ENCODE results near the gene OBSL1. TPM values are rescaled to one million over a fixed set of nuclear protein-coding genes. Genes with fewer than 3 reads are reported as not detected.

The OBSL1 gene
- total RNA-seq, 3 donors from 2014 or later (not counting 1 experiment from before 2014, with no cell fraction given) = 0.07 to 8.8 (median 0.32) TPM

GRCh38 chr2:219557320-219557719 lies 14.0 kb downstream of the OBSL1 start:
- H3K27ac ChIP-seq (ENCODE audit: low read length) = no peak overlapping the region
- no peak for DNase-seq
- Mint-ChIP-seq H3K4me1 (peaks cover 0 to 3% of the 10 kb centered on the region in 2 donors), H3K27ac (no peak overlapping the region), H3K36me3 (no peaks in the 10 kb centered on the region), H3K4me3 (no peak overlapping the region), H3K9me3 (no peaks in the 10 kb centered on the region), H3K27me3 (ENCODE audit: low read depth in 2 of 2) (peaks cover 8 to 13% of the 10 kb centered on the region in 2 donors)
- no peaks in the 10 kb centered on the region for H3K9me3 ChIP-seq (ENCODE audit: control insufficient read depth, insufficient read depth, low read length)
- no peaks in the 10 kb centered on the region for H3K36me3 ChIP-seq (ENCODE audit: control insufficient read depth, insufficient read depth, low read length)
- H3K4me3 ChIP-seq (ENCODE audit: low read length) = no peak overlapping the region
- intact Hi-C loops (cut with micrococcal nuclease) = no loop called here
- no peak for ATAC-seq
- 92% methylated on average over 21 of the region's 21 CpGs for WGBS (ENCODE audit: insufficient coverage)
- TF ChIP-seq CTCF (IDR thresholded peaks at IDR 0.05) = no peak
- peaks cover 9% of the 10 kb centered on the region for H3K4me1 ChIP-seq (ENCODE audit: control insufficient read depth, insufficient read depth, low read length)
- H3K27me3 ChIP-seq (ENCODE audit: control insufficient read depth, insufficient read depth, low read length) = peaks cover 15% of the 10 kb centered on the region

DNA sequence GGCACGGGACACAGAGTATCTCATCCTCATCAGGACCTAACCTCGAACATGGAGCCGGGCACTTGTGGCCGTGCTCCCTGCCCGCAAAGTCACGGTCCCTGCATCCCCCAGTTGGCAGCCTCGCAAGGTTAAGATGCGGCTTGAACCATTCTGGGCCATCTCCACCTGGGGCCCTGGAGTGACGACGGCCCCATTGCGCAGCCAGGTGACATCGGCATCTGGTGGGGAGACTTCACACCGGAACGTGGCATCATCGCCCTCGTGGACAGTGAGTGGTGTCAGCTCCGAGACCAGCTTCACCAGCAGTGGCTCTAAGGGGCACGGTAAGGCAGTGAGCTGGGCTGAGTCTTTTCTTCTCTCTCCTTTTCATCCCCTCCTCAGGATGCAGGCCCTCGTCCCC lies 14.9 kb downstream of the OBSL1 start:
- DNase-seq = no peak
- H3K27me3 Mint-ChIP-seq (ENCODE audit: low read depth in 2 of 2) = peaks cover 8 to 17% of the 10 kb centered on the region in 2 donors

DNA sequence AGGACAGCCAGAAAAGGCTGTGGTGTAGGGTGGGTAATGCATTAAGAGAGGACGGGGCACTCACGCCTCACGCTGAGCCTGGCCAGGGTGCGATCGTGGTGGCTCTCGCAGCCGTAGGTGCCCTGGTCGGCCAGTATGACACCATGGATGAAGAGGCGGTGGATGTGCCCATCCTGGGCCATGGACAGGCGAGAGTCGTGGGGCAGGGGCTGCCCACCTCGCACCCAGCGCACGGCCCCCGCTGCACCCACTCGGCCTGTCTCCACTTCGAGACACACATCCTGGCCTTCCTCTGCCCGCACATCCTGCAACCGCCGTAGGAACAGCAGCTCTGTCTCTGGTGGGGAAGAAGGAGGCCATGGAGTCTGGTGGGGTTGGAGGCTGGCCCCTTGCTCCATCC lies 15.4 kb downstream of the OBSL1 start:
- H3K4me3 Mint-ChIP-seq = no peak overlapping the region
- peaks cover 5 to 15% of the 10 kb centered on the region in 2 donors for H3K4me1 Mint-ChIP-seq
- Histone ChIP-seq H3K9me3 (ENCODE audit: control insufficient read depth, insufficient read depth, low read length) (no peaks in the 10 kb centered on the region), H3K4me3 (ENCODE audit: low read length) (no peak overlapping the region), H3K4me1 (ENCODE audit: control insufficient read depth, insufficient read depth, low read length) (peaks cover 20% of the 10 kb centered on the region), H3K36me3 (ENCODE audit: control insufficient read depth, insufficient read depth, low read length) (no peaks in the 10 kb centered on the region), H3K27ac (ENCODE audit: low read length) (no peak overlapping the region), H3K27me3 (ENCODE audit: control insufficient read depth, insufficient read depth, low read length) (peaks cover 28% of the 10 kb centered on the region)
- no peaks in the 10 kb centered on the region for H3K9me3 Mint-ChIP-seq
- H3K27me3 Mint-ChIP-seq (ENCODE audit: low read depth in 2 of 2) = peaks cover 8 to 19% of the 10 kb centered on the region in 2 donors
- H3K36me3 Mint-ChIP-seq = no peaks in the 10 kb centered on the region
- WGBS (ENCODE audit: insufficient coverage) = 90% methylated on average over 20 of the region's 20 CpGs
- intact Hi-C loops (cut with micrococcal nuclease) = no loop called here
- DNase-seq = no peak
- no peak overlapping the region for H3K27ac Mint-ChIP-seq
- no peak for TF ChIP-seq CTCF (IDR thresholded peaks at IDR 0.05)
- no peak for ATAC-seq

More for the DNA sequence above, 14.9 kb downstream of the OBSL1 start:
- Histone ChIP-seq H3K36me3 (ENCODE audit: control insufficient read depth, insufficient read depth, low read length) (no peaks in the 10 kb centered on the region), H3K4me1 (ENCODE audit: control insufficient read depth, insufficient read depth, low read length) (peaks cover 18% of the 10 kb centered on the region), H3K4me3 (ENCODE audit: low read length) (no peak overlapping the region), H3K27me3 (ENCODE audit: control insufficient read depth, insufficient read depth, low read length) (peaks cover 24% of the 10 kb centered on the region), H3K9me3 (ENCODE audit: control insufficient read depth, insufficient read depth, low read length) (no peaks in the 10 kb centered on the region), H3K27ac (ENCODE audit: low read length) (no peak overlapping the region)
- Mint-ChIP-seq H3K4me3 (no peak overlapping the region), H3K36me3 (no peaks in the 10 kb centered on the region), H3K9me3 (no peaks in the 10 kb centered on the region), H3K27ac (no peak overlapping the region), H3K4me1 (peaks cover 5 to 12% of the 10 kb centered on the region in 2 donors)
- TF ChIP-seq CTCF (IDR thresholded peaks at IDR 0.05) = no peak
- ATAC-seq = no peak
- WGBS (ENCODE audit: insufficient coverage) = 92% methylated on average over 19 of the region's 19 CpGs
- intact Hi-C loops (cut with micrococcal nuclease) = no loop called here

- Mint-ChIP-seq H3K9me3 (no peaks in the 10 kb centered on the region), H3K36me3 (no peaks in the 10 kb centered on the region), H3K4me1 (peaks cover 5 to 17% of the 10 kb centered on the region in 2 donors), H3K4me3 (no peak overlapping the region), H3K27me3 (ENCODE audit: low read depth in 2 of 2) (peaks cover 8 to 22% of the 10 kb centered on the region in 2 donors), H3K27ac (no peak overlapping the region)
- peaks cover 28% of the 10 kb centered on the region for H3K27me3 ChIP-seq (ENCODE audit: control insufficient read depth, insufficient read depth, low read length)
- H3K4me3 ChIP-seq (ENCODE audit: low read length) = no peak overlapping the region
- no peak for TF ChIP-seq CTCF (IDR thresholded peaks at IDR 0.05)
- 93% methylated on average over 15 of the region's 15 CpGs for WGBS (ENCODE audit: insufficient coverage)
- H3K27ac ChIP-seq (ENCODE audit: low read length) = no peak overlapping the region
- ATAC-seq (no peak), DNase-seq (no peak)
- intact Hi-C loops (cut with micrococcal nuclease) = no loop called here
- H3K36me3 ChIP-seq (ENCODE audit: control insufficient read depth, insufficient read depth, low read length) = no peaks in the 10 kb centered on the region
- H3K4me1 ChIP-seq (ENCODE audit: control insufficient read depth, insufficient read depth, low read length) = peaks cover 20% of the 10 kb centered on the region
- no peaks in the 10 kb centered on the region for H3K9me3 ChIP-seq (ENCODE audit: control insufficient read depth, insufficient read depth, low read length)
Measured at GRCh38 chr2:219554350-219554749, 17.0 kb downstream of the OBSL1 start.
